ENCODE data around the gene AAGAB.
A peak's percentile ranks its signal among the peaks of the same experiment; 100 is the strongest.
"Not testable (repeated sequence)": the region's sequence is repeated elsewhere in the genome, so short reads cannot be mapped to it uniquely, and the experiment has no call there.

AAGAB gene

GRCh38 chr15:67173786-67174185, 80.7 kb downstream of the AAGAB start:
- no peak for DNase-seq (ENCODE audit: low read depth, low spot score)

- no peak for DNase-seq (ENCODE audit: low read depth, low spot score)
Observed at GRCh38 chr15:67173005-67173404, 81.5 kb downstream of the AAGAB start.

- DNase-seq (ENCODE audit: low read depth, low spot score), result no peak
Observed at GRCh38 chr15:67172172-67172571, 82.3 kb downstream of the AAGAB start.

GRCh38 chr15:67171471-67171870, 83.0 kb downstream of the AAGAB start:
- no peak for DNase-seq (ENCODE audit: low read depth, low spot score)

GRCh38 chr15:67170143-67170925, 84.1 kb downstream of the AAGAB start:
- DNase-seq (ENCODE audit: low read depth, low spot score), result no peak

GRCh38 chr15:67168694-67169093, 85.8 kb downstream of the AAGAB start:
- DNase-seq (ENCODE audit: low read depth, low spot score), result no peak

GRCh38 chr15:67167091-67167490, 87.4 kb downstream of the AAGAB start:
- DNase-seq (ENCODE audit: low read depth, low spot score), result no peak

- DNase-seq (ENCODE audit: low read depth, low spot score), result no peak
Observed at GRCh38 chr15:67166280-67167009, 88.0 kb downstream of the AAGAB start.

- peak; percentile 90 for DNase-seq (ENCODE audit: low read depth, low spot score)
Observed at GRCh38 chr15:67165254-67166253, 88.9 kb downstream of the AAGAB start.

- DNase-seq (ENCODE audit: low read depth, low spot score), result no peak
Observed at GRCh38 chr15:67164811-67165253, 89.6 kb downstream of the AAGAB start.

- DNase-seq (ENCODE audit: low read depth, low spot score), result no peak
Observed at GRCh38 chr15:67164401-67164791, 90.1 kb downstream of the AAGAB start.

- no peak for DNase-seq (ENCODE audit: low read depth, low spot score)
Observed at GRCh38 chr15:67163180-67163579, 91.3 kb downstream of the AAGAB start.

GRCh38 chr15:67161881-67162280, 92.6 kb downstream of the AAGAB start:
- DNase-seq (ENCODE audit: low read depth, low spot score), result no peak

- DNase-seq (ENCODE audit: low read depth, low spot score), result no peak
Observed at GRCh38 chr15:67161412-67161811, 93.0 kb downstream of the AAGAB start.

GRCh38 chr15:67158367-67158766, 96.1 kb downstream of the AAGAB start:
- no peak for DNase-seq (ENCODE audit: low read depth, low spot score)

- no peak for DNase-seq (ENCODE audit: low read depth, low spot score)
Observed at GRCh38 chr15:67157521-67158252, 96.8 kb downstream of the AAGAB start.

GRCh38 chr15:67156834-67157233, 97.6 kb downstream of the AAGAB start:
- no peak for DNase-seq (ENCODE audit: low read depth, low spot score)

GRCh38 chr15:67156426-67156825, 98.0 kb downstream of the AAGAB start:
- DNase-seq (ENCODE audit: low read depth, low spot score), result no peak

GRCh38 chr15:67154249-67154648, 100.2 kb downstream of the AAGAB start:
- no peak for DNase-seq (ENCODE audit: low read depth, low spot score)

GRCh38 chr15:67153044-67153443, 101.4 kb downstream of the AAGAB start:
- DNase-seq (ENCODE audit: low read depth, low spot score), result not testable (repeated sequence)

- no peak for DNase-seq (ENCODE audit: low read depth, low spot score)
Observed at GRCh38 chr15:67152429-67152828, 102.0 kb downstream of the AAGAB start.

Data from smooth muscle cell of the brain vasculature (primary cell).